Type B pancreatic cell (in vitro differentiated cells): ENCODE measurements around the gene TTC23. TPM values are rescaled to one million over a fixed set of nuclear protein-coding genes. Genes with fewer than 3 reads are reported as not detected.

Source experiments
- DNase-seq: peaks from one replicate; pipeline ENCODE4 v3.0.0; 2021; ENCODE audit warnings: mixed read lengths; ENCODE audit not compliant: unreplicated experiment; ENCODE audit errors: extremely low spot score
- H3K27ac Mint-ChIP-seq: 2 replicates; pipeline ENCODE4 v1.8.0; 2021; ENCODE audit warnings: mild to moderate bottlenecking, mixed read lengths
- H3K27me3 Mint-ChIP-seq: 2 replicates; pipeline ENCODE4 v1.8.0; 2021; ENCODE audit warnings: mixed read lengths
- H3K36me3 Mint-ChIP-seq: 2 replicates; pipeline ENCODE4 v1.8.0; 2021; ENCODE audit warnings: mixed read lengths
- H3K4me1 Mint-ChIP-seq: one replicate; pipeline ENCODE4 v1.8.0; 2021; ENCODE audit warnings: mixed read lengths; ENCODE audit not compliant: unreplicated experiment
- H3K4me3 Mint-ChIP-seq: 2 replicates; pipeline ENCODE4 v1.8.0; 2021; ENCODE audit warnings: mild to moderate bottlenecking, mixed read lengths
- H3K9me3 Mint-ChIP-seq: 2 replicates; pipeline ENCODE4 v1.8.0; 2021; ENCODE audit warnings: mixed read lengths
- CTCF ChIP-seq: fragments of 200-600 bp; sonication (generic); conservative IDR thresholded peaks from 2 replicates; pipeline ENCODE4 v1.5.0; 2021; ENCODE audit warnings: antibody characterized with exemption, mild to moderate bottlenecking
- total RNA-seq: library from RNA; stranded (reverse); gene quantifications from 2 replicates; pipeline ENCODE4 v1.2.1, GENCODE V29; 2021; ENCODE audit warnings: low replicate concordance

Gene TTC23
- total RNA-seq, 1 donor from 2014 or later, result 26.4 TPM

DNA sequence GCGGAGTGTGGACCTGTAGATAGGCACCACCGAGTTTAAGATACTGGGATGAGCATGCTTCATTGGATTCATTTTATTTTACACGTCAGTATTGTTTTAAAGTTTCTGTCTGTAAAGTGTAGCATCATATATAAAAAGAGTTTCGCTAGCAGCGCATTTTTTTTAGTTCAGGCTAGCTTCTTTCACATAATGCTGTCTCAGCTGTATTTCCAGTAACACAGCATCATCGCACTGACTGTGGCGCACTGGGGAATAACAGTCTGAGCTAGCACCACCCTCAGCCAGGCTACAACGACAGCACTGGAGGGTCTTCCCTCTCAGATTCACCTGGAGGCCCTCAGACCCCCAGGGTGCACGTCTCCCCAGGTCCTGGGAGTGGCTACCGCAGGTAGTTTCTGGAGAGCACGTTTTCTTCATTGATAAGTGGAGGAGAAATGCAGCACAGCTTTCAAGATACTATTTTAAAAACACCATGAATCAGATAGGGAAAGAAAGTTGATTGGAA is 115.0 kb downstream of the TTC23 start:
- Mint-ChIP-seq H3K27ac (no peak overlapping the region), H3K4me1 (peaks cover 24% of the 10 kb centered on the region), H3K27me3 (no peaks in the 10 kb centered on the region), H3K4me3 (no peak overlapping the region), H3K9me3 (peaks cover 4% of the 10 kb centered on the region), H3K36me3 (peaks cover 23% of the 10 kb centered on the region)
- DNase-seq, result no peak
- no peak for TF ChIP-seq CTCF

DNA sequence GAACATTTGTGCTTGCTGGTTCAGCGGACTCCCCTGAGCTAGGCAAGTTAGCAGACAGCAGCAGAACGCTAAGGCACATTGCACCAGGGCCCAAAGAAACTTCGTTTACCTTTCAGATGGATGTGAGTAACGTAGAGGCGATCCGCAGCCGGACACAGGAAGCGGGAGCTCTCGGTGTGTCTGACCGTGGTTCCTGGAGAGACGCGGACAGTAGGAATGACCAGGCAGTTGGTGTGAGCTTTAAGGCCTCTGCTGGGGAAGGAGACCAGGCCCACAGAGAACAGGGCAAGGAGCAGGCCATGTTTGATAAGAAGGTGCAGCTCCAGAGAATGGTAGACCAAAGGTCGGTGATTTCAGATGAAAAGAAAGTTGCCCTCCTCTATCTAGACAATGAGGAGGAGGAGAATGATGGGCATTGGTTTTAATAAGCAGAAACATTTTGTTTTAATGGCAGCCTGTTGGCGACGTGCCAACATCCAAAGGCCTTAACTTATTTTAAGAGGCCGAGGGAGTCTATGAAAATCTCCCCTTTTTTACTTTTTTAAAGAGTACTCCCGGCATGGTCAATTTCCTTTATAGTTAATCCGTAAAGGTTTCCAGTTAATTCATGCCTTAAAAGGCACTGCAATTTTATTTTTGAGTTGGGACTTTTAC is 116.6 kb downstream of the TTC23 start:
- Mint-ChIP-seq H3K27me3 (no peaks in the 10 kb centered on the region), H3K9me3 (peaks cover 4% of the 10 kb centered on the region), H3K4me3 (no peak overlapping the region), H3K36me3 (peaks cover 30% of the 10 kb centered on the region), H3K27ac (no peak overlapping the region), H3K4me1 (peaks cover 23% of the 10 kb centered on the region)
- no peak for DNase-seq
- no peak for TF ChIP-seq CTCF

DNA sequence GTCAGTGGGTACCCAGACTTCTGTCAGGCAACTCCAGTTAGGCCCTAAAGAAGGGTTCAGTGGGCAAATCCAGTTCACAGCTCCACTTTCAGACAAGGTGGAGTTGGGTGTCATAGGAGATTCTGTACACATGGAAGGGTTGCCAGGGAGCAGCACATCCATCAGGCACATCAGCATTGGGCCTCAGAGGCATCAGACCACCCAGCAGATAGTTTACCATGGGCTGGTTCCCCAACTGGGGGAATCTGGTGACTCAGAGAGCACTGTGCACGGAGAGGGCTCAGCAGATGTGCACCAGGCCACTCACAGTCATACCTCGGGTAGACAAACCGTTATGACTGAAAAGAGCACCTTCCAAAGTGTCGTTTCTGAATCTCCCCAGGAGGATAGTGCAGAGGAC is 117.3 kb downstream of the TTC23 start:
- Mint-ChIP-seq H3K4me3 (no peak overlapping the region), H3K4me1 (peaks cover 20% of the 10 kb centered on the region), H3K36me3 (peaks cover 30% of the 10 kb centered on the region), H3K9me3 (peaks cover 4% of the 10 kb centered on the region), H3K27ac (no peak overlapping the region), H3K27me3 (no peaks in the 10 kb centered on the region)
- DNase-seq, result no peak
- no peak for TF ChIP-seq CTCF

DNA sequence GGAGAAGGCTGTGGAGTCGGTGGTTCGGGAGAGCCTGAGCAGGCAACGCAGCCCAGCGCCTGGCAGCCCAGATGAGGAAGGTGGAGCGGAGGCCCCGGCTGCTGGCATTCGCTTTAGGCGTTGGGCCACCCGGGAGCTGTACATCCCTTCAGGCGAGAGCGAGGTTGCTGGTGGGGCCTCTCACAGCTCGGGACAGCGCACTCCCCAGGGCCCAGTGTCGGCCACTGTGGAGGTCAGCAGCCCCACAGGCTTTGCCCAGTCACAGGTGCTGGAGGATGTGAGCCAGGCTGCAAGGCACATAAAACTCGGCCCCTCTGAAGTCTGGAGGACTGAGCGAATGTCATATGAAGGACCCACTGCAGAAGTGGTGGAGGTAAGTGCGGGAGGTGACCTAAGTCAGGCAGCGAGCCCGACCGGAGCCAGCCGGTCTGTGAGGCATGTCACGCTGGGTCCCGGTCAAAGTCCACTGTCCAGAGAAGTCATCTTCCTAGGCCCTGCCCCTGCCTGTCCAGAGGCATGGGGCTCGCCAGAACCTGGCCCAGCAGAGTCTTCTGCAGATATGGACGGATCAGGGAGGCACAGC is 117.8 kb downstream of the TTC23 start:
- peaks cover 4% of the 10 kb centered on the region for H3K9me3 Mint-ChIP-seq
- H3K36me3 Mint-ChIP-seq, result peaks cover 29% of the 10 kb centered on the region
- H3K4me1 Mint-ChIP-seq, result peaks cover 21% of the 10 kb centered on the region
- H3K27me3 Mint-ChIP-seq, result no peaks in the 10 kb centered on the region
- H3K4me3 Mint-ChIP-seq, result no peak overlapping the region
- no peak for TF ChIP-seq CTCF
- H3K27ac Mint-ChIP-seq, result no peak overlapping the region
- peak; percentile 63 for DNase-seq

GRCh38 chr15:99130765-99131440 is 118.5 kb downstream of the TTC23 start:
- TF ChIP-seq CTCF, result no peak
- no peak overlapping the region for H3K27ac Mint-ChIP-seq

More at GRCh38 chr15:99130765-99131440, 118.5 kb downstream of the TTC23 start:
- peaks cover 27% of the 10 kb centered on the region for H3K4me1 Mint-ChIP-seq
- peaks cover 4% of the 10 kb centered on the region for H3K9me3 Mint-ChIP-seq
- no peak overlapping the region for H3K4me3 Mint-ChIP-seq
- DNase-seq, result no peak
- peaks cover 27% of the 10 kb centered on the region for H3K36me3 Mint-ChIP-seq
- H3K27me3 Mint-ChIP-seq, result no peaks in the 10 kb centered on the region
